ENCODE results near the gene CIZ1. TPM values are rescaled to one million over a fixed set of nuclear protein-coding genes. Genes with fewer than 3 reads are reported as not detected.
A peak's percentile ranks its signal among the peaks of the same experiment; 100 is the strongest.

CIZ1 gene
- total and polyA plus RNA-seq, 9 of the 15 experiments (the other 6 are each of a cell fraction or from before 2014, with no cell fraction given) = 6.6 to 329 (median 87.8) TPM

DNA sequence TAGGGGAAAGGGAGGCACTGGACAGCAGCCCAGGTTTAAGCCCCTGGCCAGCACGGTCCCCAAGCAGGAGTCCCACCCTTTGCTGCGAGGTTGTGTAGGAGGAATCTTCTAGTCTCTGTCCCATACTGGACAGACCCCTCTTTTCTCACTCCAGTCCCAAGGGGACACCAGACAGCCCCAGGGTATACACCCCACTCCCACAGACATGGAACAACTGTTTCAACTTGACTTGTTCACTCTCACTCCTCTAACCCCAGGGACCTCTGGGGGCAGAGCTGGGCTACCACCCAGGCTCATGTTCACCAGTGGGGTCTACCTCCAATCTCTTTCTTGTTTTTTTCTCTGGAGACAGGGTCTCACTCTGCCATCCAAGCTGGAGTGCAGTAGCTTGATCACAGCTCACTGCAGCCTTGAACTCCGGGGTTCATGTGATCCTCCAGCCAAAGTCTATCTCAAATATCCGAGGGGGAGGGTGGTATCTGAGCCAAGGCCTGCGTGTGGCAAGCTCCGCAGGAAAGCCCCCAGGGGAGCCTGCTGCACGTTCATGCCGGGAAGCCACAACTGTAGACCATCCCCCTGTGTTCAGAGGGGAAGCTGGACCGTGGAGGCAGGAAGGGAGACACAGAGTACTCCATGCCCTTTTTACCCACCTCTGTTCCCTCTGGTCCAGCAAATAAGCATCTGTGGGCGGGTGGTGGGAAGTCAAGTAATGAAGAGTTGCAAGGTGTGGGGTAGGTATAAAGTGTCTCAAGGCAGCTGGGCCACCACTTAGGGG, 65.6 kb downstream of the CIZ1 start:
- FAIRE-seq = peak; percentile 76

More for the DNA sequence above, 65.6 kb downstream of the CIZ1 start:
- POLR2A ChIA-PET = interaction anchor here (0.5 to 1.0 kb wide), 7 partner anchors 10 to 498 kb away, joined by 3 to 7 read pairs (median 3); no protein-coding TSS in a partner anchor
- Histone ChIP-seq H2AFZ (ENCODE audit: low read depth, low read length) (no peak overlapping the region), H4K20me1 (replicated peaks; ENCODE audit: control insufficient read depth, insufficient read depth, low read length) (peaks cover 8% of the 10 kb centered on the region; the same call in 1 of the 2 replicates), H3K9me1 (ENCODE audit: control insufficient read depth, insufficient read depth, low read length) (no peaks in the 10 kb centered on the region), H3K9ac (ENCODE audit: insufficient read depth in 1 of 2, low read depth in 2 of 2, low read length in 2 of 2) (peak overlapping the region; percentile 42 to 99; a peak in 3 of 4 replicates), H3K9me3 (replicated peaks; ENCODE audit: control insufficient read depth, insufficient read depth, low read depth, low read length) (no peaks in the 10 kb centered on the region), H3K36me3 (ENCODE audit: control insufficient read depth, insufficient read depth, low read length) (peaks cover 54% of the 10 kb centered on the region), H3K27me3 (ENCODE audit: control insufficient read depth in 2 of 2, insufficient read depth in 2 of 2, low read length in 2 of 2) (no peaks in the 10 kb centered on the region), H3K4me1 (replicated peaks in 1 of 2; ENCODE audit: control insufficient read depth in 2 of 2, insufficient read depth in 2 of 2, low read length in 2 of 2) (peaks cover 10 to 50% of the 10 kb centered on the region in 2 experiments), H3K79me2 (ENCODE audit: control insufficient read depth, insufficient read depth, low read length) (peaks cover 38% of the 10 kb centered on the region), H3K4me2 (ENCODE audit: insufficient read depth, low read length) (peak overlapping the region; percentile 95), H3K4me3 (peak overlapping the region; percentile 98; the same call in 1 of the 2 replicates), H3K27ac (ENCODE audit: extremely low read depth, low read depth, low read length) (peak overlapping the region; percentile 9; the same call in 1 of the 3 replicates)
- in situ Hi-C loops (cut with MboI) (no loop called here), intact Hi-C loops (cut with micrococcal nuclease) (loop anchor here (1.0 to 10.0 kb wide), 4 partner anchors 69 to 287 kb away; partner anchors contain the start of genes CIZ1, GOLGA2 and SWI5)
- ATAC-seq = no peak
- TF ChIP-seq ZBTB7A (IDR thresholded peaks at IDR 0.05; ENCODE audit: borderline replicate concordance, control insufficient read depth, low read depth, low read length) (peak; percentile 24; the same call in 1 of the 2 replicates), RBBP5 (IDR thresholded peaks at IDR 0.05; ENCODE audit: borderline replicate concordance, insufficient read depth, low read length, poor library complexity, severe bottlenecking) (peak; percentile 15), KAT8 (IDR thresholded peaks at IDR 0.05; ENCODE audit: low read depth) (no peak), ZNF75A (CRISPR knock-in tag; IDR thresholded peaks at IDR 0.05) (no peak), EWSR1 (IDR thresholded peaks at IDR 0.05; ENCODE audit: borderline replicate concordance, low read depth, partially characterized antibody) (no peak)
- TF ChIP-seq, protein P1, sequence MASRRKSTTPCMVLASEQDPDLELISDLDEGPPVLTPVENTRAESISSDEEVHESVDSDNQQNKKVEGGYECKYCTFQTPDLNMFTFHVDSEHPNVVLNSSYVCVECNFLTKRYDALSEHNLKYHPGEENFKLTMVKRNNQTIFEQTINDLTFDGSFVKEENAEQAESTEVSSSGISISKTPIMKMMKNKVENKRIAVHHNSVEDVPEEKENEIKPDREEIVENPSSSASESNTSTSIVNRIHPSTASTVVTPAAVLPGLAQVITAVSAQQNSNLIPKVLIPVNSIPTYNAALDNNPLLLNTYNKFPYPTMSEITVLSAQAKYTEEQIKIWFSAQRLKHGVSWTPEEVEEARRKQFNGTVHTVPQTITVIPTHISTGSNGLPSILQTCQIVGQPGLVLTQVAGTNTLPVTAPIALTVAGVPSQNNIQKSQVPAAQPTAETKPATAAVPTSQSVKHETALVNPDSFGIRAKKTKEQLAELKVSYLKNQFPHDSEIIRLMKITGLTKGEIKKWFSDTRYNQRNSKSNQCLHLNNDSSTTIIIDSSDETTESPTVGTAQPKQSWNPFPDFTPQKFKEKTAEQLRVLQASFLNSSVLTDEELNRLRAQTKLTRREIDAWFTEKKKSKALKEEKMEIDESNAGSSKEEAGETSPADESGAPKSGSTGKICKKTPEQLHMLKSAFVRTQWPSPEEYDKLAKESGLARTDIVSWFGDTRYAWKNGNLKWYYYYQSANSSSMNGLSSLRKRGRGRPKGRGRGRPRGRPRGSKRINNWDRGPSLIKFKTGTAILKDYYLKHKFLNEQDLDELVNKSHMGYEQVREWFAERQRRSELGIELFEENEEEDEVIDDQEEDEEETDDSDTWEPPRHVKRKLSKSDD (conservative IDR thresholded peaks at IDR 0.05; ENCODE audit: low read length) = no peak
- CTCF ChIA-PET (ENCODE audit: low intra/inter-chr PET ratio) = interaction anchor here (1.2 kb wide), 1 partner anchor 8 kb away, joined by 3 read pairs; no protein-coding TSS in a partner anchor
- DNase-seq (ENCODE audit: extremely low read depth in 1 of 4, low spot score in 3 of 4) = no peak
- TSS peak; percentile 56 for BruUV-seq (replicated peaks)
- 25% methylated on average over 10 of the region's 10 CpGs for WGBS (ENCODE audit: insufficient coverage, low coverage, missing lambda C conversion rate)

Data from K562 (cell line).